Uterus (tissue), 2 donors: ENCODE results near the gene CHCHD3.

Experiments
- POLR2A ChIP-seq, 2 donors: fragments of 450-650 bp; IDR thresholded peaks; one replicate each; pipeline ENCODE4 v1.6.1; 2016; ENCODE audit warnings: antibody characterized with exemption in 2 of 2, mild to moderate bottlenecking in 1 of 2, moderate library complexity in 1 of 2
- TF ChIP-seq, protein P1 (sequence below), 4 experiments: fragments of 200-600 bp in 2 of 4; fragments of 450-650 bp in 2 of 4; sonication (generic) in 2 of 4; IDR thresholded peaks; one replicate each; pipeline ENCODE4 v1.5.1; 2016 to 2019; ENCODE audit warnings: antibody characterized with exemption in 4 of 4, mild to moderate bottlenecking in 2 of 4, moderate library complexity in 1 of 4

DNA sequence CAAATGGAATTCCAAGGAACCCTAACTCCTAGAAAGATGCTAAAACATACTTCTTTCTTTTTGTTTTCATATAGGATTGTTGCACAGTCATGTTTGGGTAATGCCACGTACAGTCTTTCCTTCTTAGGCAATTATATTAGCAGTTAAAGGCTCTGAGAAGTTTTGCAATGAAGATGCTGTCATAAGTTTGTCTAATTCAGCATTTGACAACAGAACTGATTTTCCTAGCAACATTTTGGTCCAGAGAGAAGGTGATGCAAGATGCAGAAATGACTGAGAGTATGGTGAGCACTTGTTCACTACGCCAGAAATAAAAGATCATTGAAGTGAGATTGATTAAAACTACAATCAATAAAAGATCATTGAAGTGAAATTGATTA lies 321.7 kb downstream of the CHCHD3 start:
- TF ChIP-seq, protein P1, sequence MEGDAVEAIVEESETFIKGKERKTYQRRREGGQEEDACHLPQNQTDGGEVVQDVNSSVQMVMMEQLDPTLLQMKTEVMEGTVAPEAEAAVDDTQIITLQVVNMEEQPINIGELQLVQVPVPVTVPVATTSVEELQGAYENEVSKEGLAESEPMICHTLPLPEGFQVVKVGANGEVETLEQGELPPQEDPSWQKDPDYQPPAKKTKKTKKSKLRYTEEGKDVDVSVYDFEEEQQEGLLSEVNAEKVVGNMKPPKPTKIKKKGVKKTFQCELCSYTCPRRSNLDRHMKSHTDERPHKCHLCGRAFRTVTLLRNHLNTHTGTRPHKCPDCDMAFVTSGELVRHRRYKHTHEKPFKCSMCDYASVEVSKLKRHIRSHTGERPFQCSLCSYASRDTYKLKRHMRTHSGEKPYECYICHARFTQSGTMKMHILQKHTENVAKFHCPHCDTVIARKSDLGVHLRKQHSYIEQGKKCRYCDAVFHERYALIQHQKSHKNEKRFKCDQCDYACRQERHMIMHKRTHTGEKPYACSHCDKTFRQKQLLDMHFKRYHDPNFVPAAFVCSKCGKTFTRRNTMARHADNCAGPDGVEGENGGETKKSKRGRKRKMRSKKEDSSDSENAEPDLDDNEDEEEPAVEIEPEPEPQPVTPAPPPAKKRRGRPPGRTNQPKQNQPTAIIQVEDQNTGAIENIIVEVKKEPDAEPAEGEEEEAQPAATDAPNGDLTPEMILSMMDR (IDR thresholded peaks at IDR 0.05), result no peak
- no peak for TF ChIP-seq POLR2A (IDR thresholded peaks at IDR 0.05)
